Adipose tissue (tissue), 3 donors: Measurements from ENCODE around the gene KIAA0825. TPM values are rescaled to one million over a fixed set of nuclear protein-coding genes. Genes with fewer than 3 reads are reported as not detected.
"Not testable (repeated sequence)": the region's sequence is repeated elsewhere in the genome, so short reads cannot be mapped to it uniquely, and the experiment has no call there.

Experiments used
- H3K27ac ChIP-seq: one replicate; pipeline ENCODE4 v1.5.1; 2013; ENCODE audit warnings: low read depth, low read length
- WGBS, 3 donors: extraction: QIAGEN DNeasy Blood & Tissue Kit; methylation state at CpG; one replicate each; pipeline ENCODE4 v1.1.7; 2013; 5-methylcytosine and 5-hydroxymethylcytosine counted together
- polyA plus RNA-seq, 3 donors: library from polyadenylated mRNA; stranded (reverse); fragments of 200-250 nt; gene quantifications; one replicate each; pipeline ENCODE4 v1.2.3, GENCODE V29; 2013
- donor health status: healthy with polysubstance abuse.
- donor health status: Bipolar disorder and iron deficiency.
- donor health status: healthy.

KIAA0825 gene
- polyA plus RNA-seq, 3 donors: 0.33 to 1.7 (median 0.36) TPM

- 63 to 97% (median 67%) methylated on average over 7 of the region's 7 CpGs for WGBS, 3 donors
- H3K27ac ChIP-seq: no peak overlapping the region
Observed at GRCh38 chr5:94595281-94595840, 23.0 kb downstream of the KIAA0825 start.

- no peak overlapping the region for H3K27ac ChIP-seq
Observed at GRCh38 chr5:94577466-94578245, 40.7 kb downstream of the KIAA0825 start.

- 79 to 85% (median 80%) methylated on average over 4 of the region's 4 CpGs for WGBS, 3 donors
- no peak overlapping the region for H3K27ac ChIP-seq
Observed at GRCh38 chr5:94575196-94575595, 43.2 kb downstream of the KIAA0825 start.

GRCh38 chr5:94573349-94573748 is 45.1 kb downstream of the KIAA0825 start:
- H3K27ac ChIP-seq: not testable (repeated sequence)
- 83 to 96% (median 88%) methylated on average over 1 of the region's 1 CpG for WGBS, 3 donors

- H3K27ac ChIP-seq: no peak overlapping the region
Observed at GRCh38 chr5:94571415-94571814, 47.0 kb downstream of the KIAA0825 start.

- 84 to 100% (median 96%) methylated on average over 1 of the region's 1 CpG for WGBS, 3 donors
Observed at GRCh38 chr5:94564812-94565211, 53.6 kb downstream of the KIAA0825 start.

GRCh38 chr5:94562327-94562971 is 56.0 kb downstream of the KIAA0825 start:
- WGBS, 3 donors: 60 to 92% (median 91%) methylated on average over 2 of the region's 2 CpGs
- H3K27ac ChIP-seq: no peak overlapping the region

More at GRCh38 chr5:94564812-94565211, 53.6 kb downstream of the KIAA0825 start:
- no peak overlapping the region for H3K27ac ChIP-seq

- H3K27ac ChIP-seq: no peak overlapping the region
- WGBS, 3 donors: 98 to 99% (median 98%) methylated on average over 5 of the region's 5 CpGs
Observed at GRCh38 chr5:94558028-94558427, 60.4 kb downstream of the KIAA0825 start.

- WGBS, 3 donors: 91 to 96% (median 94%) methylated on average over 1 of the region's 1 CpG
- no peak overlapping the region for H3K27ac ChIP-seq
Observed at GRCh38 chr5:94551858-94552257, 66.5 kb downstream of the KIAA0825 start.

- WGBS, 3 donors: 59 to 87% (median 67%) methylated on average over 4 of the region's 4 CpGs
Observed at GRCh38 chr5:94545870-94546625, 72.4 kb downstream of the KIAA0825 start.

GRCh38 chr5:94544875-94545547 is 73.4 kb downstream of the KIAA0825 start:
- H3K27ac ChIP-seq: no peak overlapping the region
- WGBS, 3 donors: 79 to 93% (median 82%) methylated on average over 7 of the region's 7 CpGs

More at GRCh38 chr5:94545870-94546625, 72.4 kb downstream of the KIAA0825 start:
- H3K27ac ChIP-seq: no peak overlapping the region

GRCh38 chr5:94544031-94544650 is 74.3 kb downstream of the KIAA0825 start:
- 63 to 93% (median 70%) methylated on average over 1 of the region's 1 CpG for WGBS, 3 donors
- no peak overlapping the region for H3K27ac ChIP-seq

GRCh38 chr5:94540856-94541494 is 77.4 kb downstream of the KIAA0825 start:
- 92 to 95% (median 92%) methylated on average over 6 of the region's 6 CpGs for WGBS, 3 donors
- H3K27ac ChIP-seq: no peak overlapping the region

GRCh38 chr5:94538260-94538659 is 80.1 kb downstream of the KIAA0825 start:
- 79 to 88% (median 79%) methylated on average over 3 of the region's 3 CpGs for WGBS, 3 donors
- H3K27ac ChIP-seq: no peak overlapping the region

GRCh38 chr5:94526706-94527105 is 91.7 kb downstream of the KIAA0825 start:
- 43 to 93% (median 89%) methylated on average over 2 of the region's 2 CpGs for WGBS, 3 donors
- no peak overlapping the region for H3K27ac ChIP-seq

- 73 to 75% (median 73%) methylated on average over 4 of the region's 4 CpGs for WGBS, 3 donors
- H3K27ac ChIP-seq: no peak overlapping the region
Observed at GRCh38 chr5:94524841-94525697, 93.3 kb downstream of the KIAA0825 start.

GRCh38 chr5:94523018-94523417 is 95.4 kb downstream of the KIAA0825 start:
- H3K27ac ChIP-seq: no peak overlapping the region
